WTC11 (cell line): ENCODE results near the gene ZNF445. TPM values are rescaled to one million over a fixed set of nuclear protein-coding genes. Genes with fewer than 3 reads are reported as not detected.

ENCODE experiments used
- ATAC-seq: fragments of 200-7000 bp; cut with Tn5 transposase; 2 replicates; pipeline ENCODE4 v1.10.0; 2021; ENCODE audit warnings: mild to moderate bottlenecking, moderate library complexity
- CTCF ChIA-PET: fragments of 300-600 bp; sonication (Branson Sonifier 250); formaldehyde crosslinking; loops from one replicate; lab custom pipeline; 2021; ENCODE audit warnings: antibody characterized with exemption; lab: Charles Lee
- POLR2A ChIA-PET: fragments of 350-600 bp; sonication (Branson Sonifier 250); formaldehyde crosslinking; loops from one replicate; lab custom pipeline; 2021; ENCODE audit warnings: antibody characterized with exemption; lab: Charles Lee
- DNase-seq: peaks from one replicate; pipeline ENCODE4 v3.0.0; 2021; ENCODE audit warnings: low spot score
- H3K27ac Mint-ChIP-seq: 2 replicates; pipeline ENCODE4 v1.8.0; 2021; ENCODE audit warnings: mixed read lengths
- H3K27me3 Mint-ChIP-seq: 2 replicates; pipeline ENCODE4 v1.8.0; 2021; ENCODE audit warnings: low read depth, mild to moderate bottlenecking, moderate library complexity, mixed read lengths
- H3K36me3 Mint-ChIP-seq: 2 replicates; pipeline ENCODE4 v1.8.0; 2021; ENCODE audit warnings: mixed read lengths
- H3K4me1 Mint-ChIP-seq: 2 replicates; pipeline ENCODE4 v1.8.0; 2022; ENCODE audit warnings: mixed read lengths
- H3K4me3 Mint-ChIP-seq: 2 replicates; pipeline ENCODE4 v1.8.0; 2021; ENCODE audit warnings: mild to moderate bottlenecking, moderate library complexity, mixed read lengths
- H3K9me3 Mint-ChIP-seq: 2 replicates; pipeline ENCODE4 v1.8.0; 2021; ENCODE audit warnings: mixed read lengths
- ATF1 ChIP-seq: sonication (generic); formaldehyde crosslinking; IDR thresholded peaks from 2 replicates; pipeline ENCODE4 v1.8.1; 2023; ENCODE audit warnings: mild to moderate bottlenecking, moderate library complexity, missing genetic modification reagents
- ATF6 ChIP-seq: sonication (generic); formaldehyde crosslinking; IDR thresholded peaks from 2 replicates; pipeline ENCODE4 v1.8.1; 2023; ENCODE audit warnings: mild to moderate bottlenecking, missing genetic modification reagents
- E2F5 ChIP-seq: sonication (generic); formaldehyde crosslinking; IDR thresholded peaks from 2 replicates; pipeline ENCODE4 v1.8.1; 2022; ENCODE audit warnings: mild to moderate bottlenecking, moderate library complexity, missing genetic modification reagents
- GRHL2 ChIP-seq: fragments of 250-450 bp; sonication (Bioruptor Pico); IDR thresholded peaks from 2 replicates; pipeline ENCODE4 v1.8.0; 2022; ENCODE audit warnings: mild to moderate bottlenecking, moderate library complexity; ENCODE audit not compliant: insufficient replicate concordance, severe bottlenecking
- JAZF1 ChIP-seq: fragments of 250-450 bp; sonication (Bioruptor Pico); IDR thresholded peaks from 2 replicates; pipeline ENCODE4 v1.9.0; 2021; ENCODE audit warnings: moderate library complexity, mild to moderate bottlenecking, inconsistent platforms
- NFYB ChIP-seq: sonication (generic); formaldehyde crosslinking; conservative IDR thresholded peaks from 2 replicates; pipeline ENCODE4 v1.8.0; 2022; ENCODE audit warnings: low read depth, missing genetic modification reagents
- NR1H2 ChIP-seq: sonication (generic); formaldehyde crosslinking; IDR thresholded peaks from 2 replicates; pipeline ENCODE4 v1.9.0; 2021; ENCODE audit warnings: mild to moderate bottlenecking, moderate library complexity, missing genetic modification reagents
- OVOL2 ChIP-seq: fragments of 250-450 bp; sonication (Bioruptor Pico); IDR thresholded peaks from 2 replicates; pipeline ENCODE4 v1.9.0; 2021; ENCODE audit warnings: mild to moderate bottlenecking, borderline replicate concordance
- TEAD4 ChIP-seq: sonication (generic); formaldehyde crosslinking; IDR thresholded peaks from 2 replicates; pipeline ENCODE4 v1.8.0; 2022; ENCODE audit warnings: mild to moderate bottlenecking, missing genetic modification reagents
- ZNF232 ChIP-seq: sonication (generic); formaldehyde crosslinking; IDR thresholded peaks from 2 replicates; pipeline ENCODE4 v1.8.0; 2022; ENCODE audit warnings: mild to moderate bottlenecking, missing genetic modification reagents
- ZNF263 ChIP-seq: sonication (generic); formaldehyde crosslinking; IDR thresholded peaks from 2 replicates; pipeline ENCODE4 v1.8.1; 2022; ENCODE audit warnings: low read depth, mild to moderate bottlenecking, moderate library complexity, missing genetic modification reagents
- total RNA-seq: library from RNA; stranded (reverse); gene quantifications from 3 replicates; pipeline ENCODE4 v1.2.3, GENCODE V29; 2021
- TF ChIP-seq, protein P1 (sequence below): fragments of 250-450 bp; sonication (Bioruptor Pico); IDR thresholded peaks from 2 replicates; pipeline ENCODE4 v2.1.2; 2022; ENCODE audit warnings: mild to moderate bottlenecking, moderate library complexity
- TF ChIP-seq, protein P2 (sequence below): sonication (generic); formaldehyde crosslinking; IDR thresholded peaks from 2 replicates; pipeline ENCODE4 v1.8.0; 2023; ENCODE audit warnings: missing genetic modification reagents, mild to moderate bottlenecking, borderline replicate concordance
- TF ChIP-seq, protein P3 (sequence below): sonication (generic); formaldehyde crosslinking; IDR thresholded peaks from 2 replicates; pipeline ENCODE4 v1.8.1; 2022; ENCODE audit warnings: low read depth, mild to moderate bottlenecking, moderate library complexity, missing genetic modification reagents, borderline replicate concordance
- TF ChIP-seq, protein P4 (sequence below): fragments of 250-450 bp; sonication (Bioruptor Pico); IDR thresholded peaks from 2 replicates; pipeline ENCODE4 v1.9.0; 2021; ENCODE audit warnings: mild to moderate bottlenecking
- TF ChIP-seq, protein P5 (sequence below): sonication (generic); formaldehyde crosslinking; IDR thresholded peaks from 2 replicates; pipeline ENCODE4 v1.8.1; 2023; ENCODE audit warnings: mild to moderate bottlenecking, missing genetic modification reagents, borderline replicate concordance

ZNF445 gene
- total RNA-seq, 1 experiment from 2014 or later = 20.3 TPM

GRCh38 chr3:44521721-44522120 is 44.3 kb upstream of the ZNF445 start:
- Mint-ChIP-seq H3K4me1 (peaks cover 7% of the 10 kb centered on the region), H3K4me3 (no peak overlapping the region), H3K27ac (no peak overlapping the region), H3K36me3 (no peaks in the 10 kb centered on the region), H3K27me3 (peaks cover 14% of the 10 kb centered on the region), H3K9me3 (no peaks in the 10 kb centered on the region)
- ATAC-seq (no peak), DNase-seq (no peak)
- POLR2A ChIA-PET = interaction anchor here (1.6 kb wide), 1 partner anchor 11 kb away, joined by 3 read pairs; no protein-coding TSS in a partner anchor
- CTCF ChIA-PET = no interaction called here
- TF ChIP-seq, protein P1, sequence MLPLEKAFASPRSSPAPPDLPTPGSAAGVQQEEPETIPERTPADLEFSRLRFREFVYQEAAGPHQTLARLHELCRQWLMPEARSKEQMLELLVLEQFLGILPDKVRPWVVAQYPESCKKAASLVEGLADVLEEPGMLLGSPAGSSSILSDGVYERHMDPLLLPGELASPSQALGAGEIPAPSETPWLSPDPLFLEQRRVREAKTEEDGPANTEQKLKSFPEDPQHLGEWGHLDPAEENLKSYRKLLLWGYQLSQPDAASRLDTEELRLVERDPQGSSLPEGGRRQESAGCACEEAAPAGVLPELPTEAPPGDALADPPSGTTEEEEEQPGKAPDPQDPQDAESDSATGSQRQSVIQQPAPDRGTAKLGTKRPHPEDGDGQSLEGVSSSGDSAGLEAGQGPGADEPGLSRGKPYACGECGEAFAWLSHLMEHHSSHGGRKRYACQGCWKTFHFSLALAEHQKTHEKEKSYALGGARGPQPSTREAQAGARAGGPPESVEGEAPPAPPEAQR (CRISPR knock-in tag) = no peak
- TF ChIP-seq ZNF263 (CRISPR knock-in tag) (no peak), ATF6 (CRISPR knock-in tag) (no peak), ZNF232 (CRISPR knock-in tag) (no peak), NR1H2 (CRISPR knock-in tag) (no peak), ATF1 (CRISPR knock-in tag) (no peak), NFYB (CRISPR knock-in tag) (no peak), E2F5 (no peak), TEAD4 (no peak)
- TF ChIP-seq, protein P2, sequence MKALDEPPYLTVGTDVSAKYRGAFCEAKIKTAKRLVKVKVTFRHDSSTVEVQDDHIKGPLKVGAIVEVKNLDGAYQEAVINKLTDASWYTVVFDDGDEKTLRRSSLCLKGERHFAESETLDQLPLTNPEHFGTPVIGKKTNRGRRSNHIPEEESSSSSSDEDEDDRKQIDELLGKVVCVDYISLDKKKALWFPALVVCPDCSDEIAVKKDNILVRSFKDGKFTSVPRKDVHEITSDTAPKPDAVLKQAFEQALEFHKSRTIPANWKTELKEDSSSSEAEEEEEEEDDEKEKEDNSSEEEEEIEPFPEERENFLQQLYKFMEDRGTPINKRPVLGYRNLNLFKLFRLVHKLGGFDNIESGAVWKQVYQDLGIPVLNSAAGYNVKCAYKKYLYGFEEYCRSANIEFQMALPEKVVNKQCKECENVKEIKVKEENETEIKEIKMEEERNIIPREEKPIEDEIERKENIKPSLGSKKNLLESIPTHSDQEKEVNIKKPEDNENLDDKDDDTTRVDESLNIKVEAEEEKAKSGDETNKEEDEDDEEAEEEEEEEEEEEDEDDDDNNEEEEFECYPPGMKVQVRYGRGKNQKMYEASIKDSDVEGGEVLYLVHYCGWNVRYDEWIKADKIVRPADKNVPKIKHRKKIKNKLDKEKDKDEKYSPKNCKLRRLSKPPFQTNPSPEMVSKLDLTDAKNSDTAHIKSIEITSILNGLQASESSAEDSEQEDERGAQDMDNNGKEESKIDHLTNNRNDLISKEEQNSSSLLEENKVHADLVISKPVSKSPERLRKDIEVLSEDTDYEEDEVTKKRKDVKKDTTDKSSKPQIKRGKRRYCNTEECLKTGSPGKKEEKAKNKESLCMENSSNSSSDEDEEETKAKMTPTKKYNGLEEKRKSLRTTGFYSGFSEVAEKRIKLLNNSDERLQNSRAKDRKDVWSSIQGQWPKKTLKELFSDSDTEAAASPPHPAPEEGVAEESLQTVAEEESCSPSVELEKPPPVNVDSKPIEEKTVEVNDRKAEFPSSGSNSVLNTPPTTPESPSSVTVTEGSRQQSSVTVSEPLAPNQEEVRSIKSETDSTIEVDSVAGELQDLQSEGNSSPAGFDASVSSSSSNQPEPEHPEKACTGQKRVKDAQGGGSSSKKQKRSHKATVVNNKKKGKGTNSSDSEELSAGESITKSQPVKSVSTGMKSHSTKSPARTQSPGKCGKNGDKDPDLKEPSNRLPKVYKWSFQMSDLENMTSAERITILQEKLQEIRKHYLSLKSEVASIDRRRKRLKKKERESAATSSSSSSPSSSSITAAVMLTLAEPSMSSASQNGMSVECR (CRISPR knock-in tag) = no peak
- TF ChIP-seq, protein P3, sequence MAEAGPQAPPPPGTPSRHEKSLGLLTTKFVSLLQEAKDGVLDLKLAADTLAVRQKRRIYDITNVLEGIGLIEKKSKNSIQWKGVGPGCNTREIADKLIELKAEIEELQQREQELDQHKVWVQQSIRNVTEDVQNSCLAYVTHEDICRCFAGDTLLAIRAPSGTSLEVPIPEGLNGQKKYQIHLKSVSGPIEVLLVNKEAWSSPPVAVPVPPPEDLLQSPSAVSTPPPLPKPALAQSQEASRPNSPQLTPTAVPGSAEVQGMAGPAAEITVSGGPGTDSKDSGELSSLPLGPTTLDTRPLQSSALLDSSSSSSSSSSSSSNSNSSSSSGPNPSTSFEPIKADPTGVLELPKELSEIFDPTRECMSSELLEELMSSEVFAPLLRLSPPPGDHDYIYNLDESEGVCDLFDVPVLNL (CRISPR knock-in tag) = no peak
- TF ChIP-seq, all 79 proteins: peak for 0

DNA sequence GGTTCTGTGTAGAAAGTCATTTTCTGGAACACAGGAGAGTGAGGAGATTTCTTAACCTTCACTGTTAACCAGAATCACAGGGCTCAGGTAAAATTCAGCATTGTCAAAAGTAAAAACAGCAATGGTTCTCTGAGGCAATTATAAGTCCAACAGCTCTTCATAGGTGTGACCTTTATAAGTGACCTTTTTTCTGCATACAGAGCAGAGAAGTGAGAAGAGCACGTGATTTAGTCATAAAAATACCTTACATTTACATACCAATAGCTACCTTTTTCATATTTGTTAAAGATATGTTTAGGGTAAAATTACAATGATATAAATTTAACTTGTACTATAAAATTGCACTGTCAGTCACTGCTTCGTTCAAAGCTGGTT is 41.3 kb upstream of the ZNF445 start:
- ATAC-seq = no peak
- H3K36me3 Mint-ChIP-seq = no peaks in the 10 kb centered on the region
- H3K4me1 Mint-ChIP-seq = peaks cover 8% of the 10 kb centered on the region
- H3K27me3 Mint-ChIP-seq = peaks cover 9% of the 10 kb centered on the region
- POLR2A ChIA-PET = interaction anchor here (0.7 kb wide), 1 partner anchor 8 kb away, joined by 3 read pairs; no protein-coding TSS in a partner anchor
- CTCF ChIA-PET = no interaction called here
- no peak overlapping the region for H3K27ac Mint-ChIP-seq
- H3K9me3 Mint-ChIP-seq = no peaks in the 10 kb centered on the region
- no peak overlapping the region for H3K4me3 Mint-ChIP-seq
- no peak for DNase-seq
- no peak for TF ChIP-seq OVOL2
- TF ChIP-seq, protein P4, sequence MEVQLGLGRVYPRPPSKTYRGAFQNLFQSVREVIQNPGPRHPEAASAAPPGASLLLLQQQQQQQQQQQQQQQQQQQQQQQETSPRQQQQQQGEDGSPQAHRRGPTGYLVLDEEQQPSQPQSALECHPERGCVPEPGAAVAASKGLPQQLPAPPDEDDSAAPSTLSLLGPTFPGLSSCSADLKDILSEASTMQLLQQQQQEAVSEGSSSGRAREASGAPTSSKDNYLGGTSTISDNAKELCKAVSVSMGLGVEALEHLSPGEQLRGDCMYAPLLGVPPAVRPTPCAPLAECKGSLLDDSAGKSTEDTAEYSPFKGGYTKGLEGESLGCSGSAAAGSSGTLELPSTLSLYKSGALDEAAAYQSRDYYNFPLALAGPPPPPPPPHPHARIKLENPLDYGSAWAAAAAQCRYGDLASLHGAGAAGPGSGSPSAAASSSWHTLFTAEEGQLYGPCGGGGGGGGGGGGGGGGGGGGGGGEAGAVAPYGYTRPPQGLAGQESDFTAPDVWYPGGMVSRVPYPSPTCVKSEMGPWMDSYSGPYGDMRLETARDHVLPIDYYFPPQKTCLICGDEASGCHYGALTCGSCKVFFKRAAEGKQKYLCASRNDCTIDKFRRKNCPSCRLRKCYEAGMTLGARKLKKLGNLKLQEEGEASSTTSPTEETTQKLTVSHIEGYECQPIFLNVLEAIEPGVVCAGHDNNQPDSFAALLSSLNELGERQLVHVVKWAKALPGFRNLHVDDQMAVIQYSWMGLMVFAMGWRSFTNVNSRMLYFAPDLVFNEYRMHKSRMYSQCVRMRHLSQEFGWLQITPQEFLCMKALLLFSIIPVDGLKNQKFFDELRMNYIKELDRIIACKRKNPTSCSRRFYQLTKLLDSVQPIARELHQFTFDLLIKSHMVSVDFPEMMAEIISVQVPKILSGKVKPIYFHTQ = no peak
- TF ChIP-seq JAZF1 = no peak
- TF ChIP-seq GRHL2 = no peak
- TF ChIP-seq, protein P5, sequence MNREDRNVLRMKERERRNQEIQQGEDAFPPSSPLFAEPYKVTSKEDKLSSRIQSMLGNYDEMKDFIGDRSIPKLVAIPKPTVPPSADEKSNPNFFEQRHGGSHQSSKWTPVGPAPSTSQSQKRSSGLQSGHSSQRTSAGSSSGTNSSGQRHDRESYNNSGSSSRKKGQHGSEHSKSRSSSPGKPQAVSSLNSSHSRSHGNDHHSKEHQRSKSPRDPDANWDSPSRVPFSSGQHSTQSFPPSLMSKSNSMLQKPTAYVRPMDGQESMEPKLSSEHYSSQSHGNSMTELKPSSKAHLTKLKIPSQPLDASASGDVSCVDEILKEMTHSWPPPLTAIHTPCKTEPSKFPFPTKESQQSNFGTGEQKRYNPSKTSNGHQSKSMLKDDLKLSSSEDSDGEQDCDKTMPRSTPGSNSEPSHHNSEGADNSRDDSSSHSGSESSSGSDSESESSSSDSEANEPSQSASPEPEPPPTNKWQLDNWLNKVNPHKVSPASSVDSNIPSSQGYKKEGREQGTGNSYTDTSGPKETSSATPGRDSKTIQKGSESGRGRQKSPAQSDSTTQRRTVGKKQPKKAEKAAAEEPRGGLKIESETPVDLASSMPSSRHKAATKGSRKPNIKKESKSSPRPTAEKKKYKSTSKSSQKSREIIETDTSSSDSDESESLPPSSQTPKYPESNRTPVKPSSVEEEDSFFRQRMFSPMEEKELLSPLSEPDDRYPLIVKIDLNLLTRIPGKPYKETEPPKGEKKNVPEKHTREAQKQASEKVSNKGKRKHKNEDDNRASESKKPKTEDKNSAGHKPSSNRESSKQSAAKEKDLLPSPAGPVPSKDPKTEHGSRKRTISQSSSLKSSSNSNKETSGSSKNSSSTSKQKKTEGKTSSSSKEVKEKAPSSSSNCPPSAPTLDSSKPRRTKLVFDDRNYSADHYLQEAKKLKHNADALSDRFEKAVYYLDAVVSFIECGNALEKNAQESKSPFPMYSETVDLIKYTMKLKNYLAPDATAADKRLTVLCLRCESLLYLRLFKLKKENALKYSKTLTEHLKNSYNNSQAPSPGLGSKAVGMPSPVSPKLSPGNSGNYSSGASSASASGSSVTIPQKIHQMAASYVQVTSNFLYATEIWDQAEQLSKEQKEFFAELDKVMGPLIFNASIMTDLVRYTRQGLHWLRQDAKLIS = no peak
